Chondrocyte (in vitro differentiated cells): ENCODE measurements around the gene CGB7. TPM values are rescaled to one million over a fixed set of nuclear protein-coding genes. Genes with fewer than 3 reads are reported as not detected.
A peak's percentile ranks its signal among the peaks of the same experiment; 100 is the strongest.

Experiments used
- DNase-seq: peaks from one replicate; pipeline ENCODE4 v3.0.0; 2021; ENCODE audit warnings: mixed read lengths, low spot score
- H3K27ac Mint-ChIP-seq: one replicate; pipeline ENCODE4 v1.8.0; 2021; ENCODE audit warnings: mild to moderate bottlenecking, moderate library complexity, mixed read lengths; ENCODE audit not compliant: unreplicated experiment
- H3K27me3 Mint-ChIP-seq: 2 replicates; pipeline ENCODE4 v1.8.0; 2021; ENCODE audit warnings: low read depth, mixed read lengths
- H3K36me3 Mint-ChIP-seq: 2 replicates; pipeline ENCODE4 v1.8.0; 2021; ENCODE audit warnings: low read depth, mixed read lengths
- H3K4me1 Mint-ChIP-seq: 2 replicates; pipeline ENCODE4 v1.8.0; 2021; ENCODE audit warnings: low read depth, mild to moderate bottlenecking, mixed read lengths
- H3K4me3 Mint-ChIP-seq: one replicate; pipeline ENCODE4 v1.8.0; 2021; ENCODE audit warnings: mild to moderate bottlenecking, moderate library complexity, mixed read lengths; ENCODE audit not compliant: unreplicated experiment
- H3K9me3 Mint-ChIP-seq: 2 replicates; pipeline ENCODE4 v1.8.0; 2021; ENCODE audit warnings: low read depth, mixed read lengths
- total RNA-seq: library from RNA; stranded (reverse); gene quantifications from 3 replicates; pipeline ENCODE4 v1.2.1, GENCODE V29; 2021
- TF ChIP-seq, protein P1 (sequence below): fragments of 200-600 bp; sonication (generic); IDR thresholded peaks from 2 replicates; pipeline ENCODE4 v1.5.0; 2021; ENCODE audit warnings: antibody characterized with exemption, mild to moderate bottlenecking, moderate library complexity

Gene CGB7
- total RNA-seq, 1 donor from 2014 or later: 0.52 TPM

GRCh38 chr19:49070416-49070815, 12.9 kb upstream of the CGB7 start:
- Mint-ChIP-seq H3K4me3 (no peak overlapping the region), H3K4me1 (peaks cover 13% of the 10 kb centered on the region), H3K27ac (no peak overlapping the region), H3K36me3 (peaks cover 4% of the 10 kb centered on the region), H3K9me3 (peaks cover 6% of the 10 kb centered on the region), H3K27me3 (peaks cover 17% of the 10 kb centered on the region)
- TF ChIP-seq, protein P1, sequence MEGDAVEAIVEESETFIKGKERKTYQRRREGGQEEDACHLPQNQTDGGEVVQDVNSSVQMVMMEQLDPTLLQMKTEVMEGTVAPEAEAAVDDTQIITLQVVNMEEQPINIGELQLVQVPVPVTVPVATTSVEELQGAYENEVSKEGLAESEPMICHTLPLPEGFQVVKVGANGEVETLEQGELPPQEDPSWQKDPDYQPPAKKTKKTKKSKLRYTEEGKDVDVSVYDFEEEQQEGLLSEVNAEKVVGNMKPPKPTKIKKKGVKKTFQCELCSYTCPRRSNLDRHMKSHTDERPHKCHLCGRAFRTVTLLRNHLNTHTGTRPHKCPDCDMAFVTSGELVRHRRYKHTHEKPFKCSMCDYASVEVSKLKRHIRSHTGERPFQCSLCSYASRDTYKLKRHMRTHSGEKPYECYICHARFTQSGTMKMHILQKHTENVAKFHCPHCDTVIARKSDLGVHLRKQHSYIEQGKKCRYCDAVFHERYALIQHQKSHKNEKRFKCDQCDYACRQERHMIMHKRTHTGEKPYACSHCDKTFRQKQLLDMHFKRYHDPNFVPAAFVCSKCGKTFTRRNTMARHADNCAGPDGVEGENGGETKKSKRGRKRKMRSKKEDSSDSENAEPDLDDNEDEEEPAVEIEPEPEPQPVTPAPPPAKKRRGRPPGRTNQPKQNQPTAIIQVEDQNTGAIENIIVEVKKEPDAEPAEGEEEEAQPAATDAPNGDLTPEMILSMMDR: no peak
- no peak for DNase-seq

DNA sequence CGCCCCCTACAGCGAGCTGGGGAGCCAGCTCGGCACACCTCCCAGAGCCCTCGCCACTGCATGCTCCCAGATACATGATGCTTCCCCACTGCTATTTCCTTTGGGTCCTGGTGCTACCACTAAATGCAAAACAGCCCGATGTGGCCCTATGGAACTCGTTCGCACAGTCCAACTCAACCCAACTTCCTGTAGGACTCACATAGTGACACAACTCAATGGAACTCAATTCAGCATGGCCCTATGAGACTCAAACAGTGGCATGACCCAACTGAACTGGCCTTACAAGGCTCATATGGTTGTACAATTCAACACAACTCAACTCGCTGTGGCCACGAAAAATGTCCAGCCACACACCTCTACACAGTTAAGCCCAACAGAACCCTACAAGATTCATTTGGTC, 11.5 kb upstream of the CGB7 start:
- TF ChIP-seq, protein P1: no peak
- no peak overlapping the region for H3K27ac Mint-ChIP-seq
- H3K27me3 Mint-ChIP-seq: peaks cover 17% of the 10 kb centered on the region
- H3K4me1 Mint-ChIP-seq: peaks cover 20% of the 10 kb centered on the region
- peaks cover 6% of the 10 kb centered on the region for H3K9me3 Mint-ChIP-seq
- peaks cover 4% of the 10 kb centered on the region for H3K36me3 Mint-ChIP-seq
- no peak overlapping the region for H3K4me3 Mint-ChIP-seq
- DNase-seq: no peak

GRCh38 chr19:49067554-49067953, 10.0 kb upstream of the CGB7 start:
- Mint-ChIP-seq H3K4me3 (no peak overlapping the region), H3K27ac (no peak overlapping the region), H3K9me3 (peaks cover 6% of the 10 kb centered on the region), H3K27me3 (peaks cover 7% of the 10 kb centered on the region), H3K4me1 (peaks cover 12% of the 10 kb centered on the region), H3K36me3 (peaks cover 3% of the 10 kb centered on the region)
- DNase-seq: no peak
- TF ChIP-seq, protein P1: no peak

DNA sequence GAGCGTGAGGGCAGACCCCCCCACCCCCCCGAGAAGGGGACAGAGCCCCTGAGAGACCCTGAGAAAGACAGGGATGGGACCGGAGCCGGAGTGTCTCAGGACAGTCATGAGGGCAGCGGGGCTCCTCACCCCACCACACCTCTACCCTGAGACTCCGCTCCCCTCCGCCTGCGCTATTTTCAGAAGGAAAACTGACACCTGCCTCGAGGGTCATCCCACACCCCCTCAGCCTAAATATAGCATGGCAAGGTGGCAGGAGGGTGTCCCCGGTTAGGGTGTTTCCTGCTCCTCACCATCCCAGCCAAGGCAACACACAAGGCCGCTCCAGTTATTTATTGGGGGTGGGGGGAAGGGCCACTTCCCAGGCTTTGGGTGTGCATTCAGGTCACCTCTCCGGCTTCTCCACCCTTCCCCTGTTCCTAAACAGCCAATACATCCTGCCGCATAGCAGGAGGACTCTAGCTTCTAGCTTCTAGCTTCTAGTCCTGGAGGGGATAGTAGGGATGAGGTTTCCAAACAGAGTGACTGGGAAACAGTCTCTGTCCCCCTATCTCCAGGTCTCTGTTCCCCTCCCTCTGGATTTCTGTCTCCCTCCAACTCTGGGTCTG, 8.5 kb upstream of the CGB7 start:
- Mint-ChIP-seq H3K4me1 (peaks cover 12% of the 10 kb centered on the region), H3K4me3 (no peak overlapping the region), H3K27me3 (peaks cover 7% of the 10 kb centered on the region), H3K36me3 (peaks cover 3% of the 10 kb centered on the region), H3K27ac (no peak overlapping the region), H3K9me3 (peaks cover 6% of the 10 kb centered on the region)
- no peak for DNase-seq
- TF ChIP-seq, protein P1: no peak

DNA sequence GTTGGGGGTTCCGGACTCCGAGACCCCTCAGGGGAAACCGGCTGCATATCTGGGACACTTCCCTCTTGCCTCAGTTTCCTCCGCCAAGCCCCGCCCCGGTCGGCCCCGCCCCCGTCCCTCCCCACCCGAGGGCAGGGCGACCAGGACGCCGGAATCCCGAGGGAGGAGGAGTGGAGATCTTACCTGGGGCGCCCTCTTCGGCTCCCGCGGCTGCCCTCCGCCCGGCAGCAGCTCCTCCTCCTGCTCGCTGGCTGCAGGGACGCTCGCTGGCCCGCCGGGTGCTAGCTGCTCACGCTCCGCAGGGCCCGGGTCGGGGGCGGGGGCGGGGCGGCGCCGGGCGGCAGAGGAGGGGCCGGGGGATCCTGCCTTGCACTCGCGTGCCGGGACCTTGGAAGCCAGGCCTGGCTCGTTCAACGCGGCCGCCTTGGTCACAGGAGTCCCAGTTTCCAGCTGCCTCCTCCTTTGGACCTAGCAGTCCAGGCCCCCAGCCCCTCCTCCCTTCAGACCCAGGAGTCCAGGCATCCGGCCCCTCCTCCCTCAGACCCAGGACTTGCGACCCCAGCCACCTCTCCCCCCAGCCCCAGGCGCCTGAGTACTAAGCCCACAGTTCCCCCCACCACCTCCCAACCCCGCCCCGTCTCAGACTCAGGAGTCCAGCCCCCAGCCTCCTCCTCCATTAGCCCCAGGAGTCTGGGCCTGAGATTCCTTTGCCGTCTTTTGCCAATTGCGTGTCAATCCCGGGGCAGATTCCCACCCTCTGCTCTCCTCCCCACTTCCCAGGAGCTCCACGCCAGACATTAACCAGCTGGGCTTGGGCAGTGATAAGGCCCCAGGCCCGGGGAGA, 7.4 kb upstream of the CGB7 start, which contains the start of gene NTF4:
Gene NTF4, minus strand, starts transcription at position 51 of the 844 bp plus-strand sequence. CDS start 2,821 bp downstream, outside the sequence.
- Mint-ChIP-seq H3K36me3 (no peaks in the 10 kb centered on the region), H3K27ac (peak within 1 kb of the TSS; percentile 36), H3K4me1 (peaks cover 12% of the 10 kb centered on the region), H3K9me3 (peaks cover 6% of the 10 kb centered on the region), H3K27me3 (peaks cover 2% of the 10 kb centered on the region), H3K4me3 (peak within 1 kb of the TSS; percentile 40)
- no peak for DNase-seq
- TF ChIP-seq, protein P1: no peak
